ENCODE measurements around the gene TCTN3.
"Not testable (repeated sequence)": the region's sequence is repeated elsewhere in the genome, so short reads cannot be mapped to it uniquely, and the experiment has no call there.

The TCTN3 gene, protein sequence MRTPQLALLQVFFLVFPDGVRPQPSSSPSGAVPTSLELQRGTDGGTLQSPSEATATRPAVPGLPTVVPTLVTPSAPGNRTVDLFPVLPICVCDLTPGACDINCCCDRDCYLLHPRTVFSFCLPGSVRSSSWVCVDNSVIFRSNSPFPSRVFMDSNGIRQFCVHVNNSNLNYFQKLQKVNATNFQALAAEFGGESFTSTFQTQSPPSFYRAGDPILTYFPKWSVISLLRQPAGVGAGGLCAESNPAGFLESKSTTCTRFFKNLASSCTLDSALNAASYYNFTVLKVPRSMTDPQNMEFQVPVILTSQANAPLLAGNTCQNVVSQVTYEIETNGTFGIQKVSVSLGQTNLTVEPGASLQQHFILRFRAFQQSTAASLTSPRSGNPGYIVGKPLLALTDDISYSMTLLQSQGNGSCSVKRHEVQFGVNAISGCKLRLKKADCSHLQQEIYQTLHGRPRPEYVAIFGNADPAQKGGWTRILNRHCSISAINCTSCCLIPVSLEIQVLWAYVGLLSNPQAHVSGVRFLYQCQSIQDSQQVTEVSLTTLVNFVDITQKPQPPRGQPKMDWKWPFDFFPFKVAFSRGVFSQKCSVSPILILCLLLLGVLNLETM

GRCh38 chr10:95693668-95694534 is at the start of gene TCTN3:
TCTN3 (minus strand) TSS chr10:95693927; CDS start chr10:95693899, 28 bp downstream.
- peak; percentile 99 for DNase-seq

DNA sequence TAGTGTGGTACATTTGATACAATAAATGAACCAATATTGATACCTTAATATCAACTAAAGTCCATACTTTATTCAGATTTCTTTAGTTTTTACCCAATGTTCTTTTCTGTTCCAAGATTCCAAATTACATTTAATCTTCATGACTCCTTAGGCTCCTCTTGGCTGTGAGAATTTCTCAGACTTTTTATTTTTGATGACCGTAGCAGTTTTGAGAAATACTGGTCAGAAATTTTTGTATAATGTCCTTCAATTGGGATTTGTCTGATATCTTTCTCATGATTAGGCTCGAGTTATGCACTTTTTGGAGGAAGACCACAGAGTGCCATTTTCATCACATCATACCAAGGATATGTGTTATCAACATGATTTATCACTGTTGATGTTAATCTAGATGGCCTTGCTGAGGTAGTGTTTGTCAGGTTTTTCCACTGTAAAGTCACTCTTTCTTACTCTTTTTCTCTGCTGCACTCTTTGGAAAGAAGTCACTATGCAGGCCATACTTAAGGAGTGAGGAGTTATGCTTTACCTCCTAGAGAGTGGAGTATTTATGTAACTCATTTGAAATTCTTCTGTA is 49.3 kb upstream of the TCTN3 start:
- DNase-seq, result no peak

DNA sequence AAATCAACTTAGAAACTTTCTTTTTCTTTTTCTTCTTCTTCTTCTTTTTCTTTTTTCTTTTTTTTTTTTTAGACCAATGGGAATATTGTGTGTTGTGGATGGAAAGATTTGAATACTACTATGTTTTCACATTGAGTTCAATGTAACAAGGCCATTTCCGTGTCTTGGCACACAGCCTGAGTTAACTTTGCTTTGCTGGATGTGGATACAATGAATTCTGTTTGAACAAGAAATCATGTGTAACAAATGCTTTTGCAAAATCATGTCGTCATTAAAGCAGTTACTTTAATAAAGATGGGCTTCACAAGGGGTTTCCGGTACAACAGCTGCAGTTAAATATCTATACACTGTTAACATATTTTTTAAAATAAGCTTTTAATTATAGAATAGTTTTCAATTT is 48.8 kb upstream of the TCTN3 start:
- DNase-seq, result peak; percentile 85

- peak; percentile 58 for DNase-seq
These were observed 48.2 kb upstream of the TCTN3 start for GRCh38 chr10:95741807-95742467.

DNA sequence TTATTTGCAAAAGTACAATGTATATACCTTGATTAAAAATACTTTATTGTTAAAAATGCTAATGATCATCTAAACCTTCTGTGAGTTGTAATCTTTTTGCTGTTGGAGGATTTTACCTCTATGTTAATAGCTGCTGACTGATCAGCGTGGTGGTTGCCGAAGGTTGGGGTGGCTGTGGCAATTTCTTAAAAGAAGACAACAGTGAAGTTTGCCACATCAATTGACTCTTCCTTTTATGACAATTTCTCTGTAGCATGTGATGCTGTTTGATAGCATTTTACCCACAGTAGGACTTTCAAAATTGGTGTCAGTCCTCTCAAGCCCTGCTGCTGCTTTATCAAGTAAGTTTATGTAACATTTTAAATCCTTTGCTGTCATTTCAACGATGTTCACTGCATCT is 45.3 kb upstream of the TCTN3 start:
- DNase-seq, result no peak

GRCh38 chr10:95732907-95733306 is 39.2 kb upstream of the TCTN3 start:
- DNase-seq, result not testable (repeated sequence)

GRCh38 chr10:95730233-95730632 is 36.5 kb upstream of the TCTN3 start:
- no peak for DNase-seq

GRCh38 chr10:95729323-95730055 is 35.8 kb upstream of the TCTN3 start:
- no peak for DNase-seq

- no peak for DNase-seq
These were observed 34.8 kb upstream of the TCTN3 start for GRCh38 chr10:95728526-95728925.

DNA sequence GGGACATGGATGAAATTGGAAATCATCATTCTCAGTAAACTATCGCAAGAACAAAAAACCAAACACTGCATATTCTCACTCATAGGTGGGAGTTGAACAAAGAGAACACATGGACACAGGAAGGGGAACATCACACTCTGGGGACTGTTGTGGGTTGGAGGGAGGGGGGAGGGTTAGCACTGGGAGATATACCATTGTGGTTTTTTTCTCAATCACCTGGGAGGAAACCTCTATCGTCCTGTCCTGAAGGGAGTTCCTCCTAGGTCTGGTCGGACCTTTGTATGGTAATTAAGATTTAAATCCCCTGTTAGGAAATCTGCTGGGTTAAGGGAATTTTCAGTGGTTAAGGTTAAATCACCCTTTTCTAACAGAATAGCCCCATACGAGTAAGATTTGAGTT is 28.8 kb upstream of the TCTN3 start:
- DNase-seq, result not testable (repeated sequence)

DNA sequence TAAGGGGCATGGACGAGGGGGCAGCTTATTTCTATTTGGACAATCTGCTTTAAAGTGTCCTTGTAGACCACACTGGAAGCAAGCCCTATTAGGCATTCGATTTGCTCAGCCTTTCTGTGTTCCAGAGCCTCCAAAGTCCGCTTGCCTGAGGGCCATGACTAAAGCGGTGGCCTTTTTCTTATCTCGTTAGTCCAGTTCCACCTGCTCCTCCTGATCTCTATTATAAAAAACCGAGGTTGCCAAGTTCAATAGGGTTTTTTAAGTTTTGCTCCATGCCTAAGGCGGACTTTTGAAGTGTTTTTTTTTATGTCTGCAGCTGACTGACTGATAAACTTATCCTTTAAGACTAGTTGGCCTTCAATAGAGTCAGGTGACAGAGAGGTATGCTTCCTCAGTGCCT is 27.0 kb upstream of the TCTN3 start:
- not testable (repeated sequence) for DNase-seq

- no peak for DNase-seq
These were observed 23.1 kb upstream of the TCTN3 start for GRCh38 chr10:95716866-95717265.

DNA sequence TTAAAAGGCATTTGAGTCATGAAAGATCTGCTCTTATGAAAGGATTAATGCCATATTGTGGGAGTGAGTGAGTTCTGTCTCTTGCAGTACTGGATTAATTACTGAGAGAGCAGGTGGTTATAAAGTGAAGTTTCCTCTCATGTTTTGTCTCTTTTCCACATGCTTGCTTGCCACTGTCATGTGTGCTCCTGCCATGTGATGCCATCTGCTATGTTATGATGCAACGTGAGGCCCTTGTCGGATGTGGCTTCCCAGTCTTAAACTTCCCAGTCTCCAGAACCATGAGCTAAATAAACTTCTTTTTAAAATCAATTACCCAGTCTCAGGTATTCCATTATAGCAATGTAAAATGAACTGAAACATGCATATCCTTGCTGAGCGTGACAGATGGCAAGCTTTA is 22.7 kb upstream of the TCTN3 start:
- DNase-seq, result no peak

GRCh38 chr10:95711492-95711891 is 17.8 kb upstream of the TCTN3 start:
- no peak for DNase-seq

DNA sequence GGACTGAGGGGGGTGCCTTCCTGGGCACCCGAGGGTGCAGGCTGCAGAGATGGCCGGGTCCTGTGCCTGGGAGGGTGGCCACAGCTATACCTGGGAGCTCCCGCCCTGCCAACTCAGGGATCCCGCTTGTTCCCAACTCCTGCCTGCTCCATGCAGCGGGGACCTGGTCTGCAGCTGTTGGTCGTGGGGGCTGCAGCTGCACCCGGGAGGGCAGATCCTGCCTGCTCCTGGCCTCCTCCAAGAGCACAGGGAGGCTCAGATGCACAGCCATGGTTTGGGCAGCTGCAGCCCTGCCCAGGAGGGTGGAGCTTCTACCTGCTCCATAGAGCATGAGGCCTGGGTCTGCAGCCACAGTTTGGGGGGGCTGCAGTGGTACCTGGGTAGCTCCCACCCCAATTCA is 13.3 kb upstream of the TCTN3 start:
- no peak for DNase-seq

DNA sequence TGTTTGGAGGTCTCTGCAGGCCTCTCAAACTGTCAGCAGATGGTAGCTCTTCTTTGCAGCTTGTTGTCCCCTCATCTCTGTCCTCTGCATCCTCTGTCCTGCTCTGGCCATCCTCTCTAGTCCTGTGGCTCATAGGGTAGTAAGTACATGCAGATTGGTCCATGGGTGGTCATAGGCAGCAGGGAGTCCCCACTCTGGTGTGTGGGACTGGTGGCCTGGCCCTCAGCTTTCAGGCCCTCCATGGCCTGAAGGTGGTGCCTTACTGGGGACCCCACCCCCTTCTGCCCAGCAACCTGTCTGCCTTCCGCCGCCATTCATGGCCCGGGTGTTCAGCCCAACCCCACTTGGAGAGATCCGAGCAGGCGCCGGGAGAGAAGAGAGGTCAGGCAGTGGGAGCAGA is 12.8 kb upstream of the TCTN3 start:
- DNase-seq, result no peak

DNA sequence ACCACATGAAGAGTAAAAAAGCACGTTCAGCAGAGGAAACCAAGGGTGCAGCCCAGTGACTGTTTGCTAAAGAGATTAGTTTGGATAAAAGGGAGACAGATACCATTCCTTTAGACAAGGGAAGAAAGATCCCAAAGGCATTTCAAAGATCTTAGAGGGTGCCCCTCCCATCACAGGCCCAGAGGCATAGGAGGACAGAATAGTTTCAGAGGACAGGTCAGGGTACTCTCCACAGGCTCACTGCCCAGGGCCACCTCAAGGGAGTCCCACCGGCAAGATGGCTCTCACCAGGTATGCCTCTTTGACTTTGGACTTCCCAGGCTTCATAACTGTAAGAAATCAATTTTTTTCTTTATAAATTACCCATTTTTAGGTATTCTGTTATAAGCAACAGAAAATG is 4.7 kb upstream of the TCTN3 start:
- no peak for DNase-seq

DNA sequence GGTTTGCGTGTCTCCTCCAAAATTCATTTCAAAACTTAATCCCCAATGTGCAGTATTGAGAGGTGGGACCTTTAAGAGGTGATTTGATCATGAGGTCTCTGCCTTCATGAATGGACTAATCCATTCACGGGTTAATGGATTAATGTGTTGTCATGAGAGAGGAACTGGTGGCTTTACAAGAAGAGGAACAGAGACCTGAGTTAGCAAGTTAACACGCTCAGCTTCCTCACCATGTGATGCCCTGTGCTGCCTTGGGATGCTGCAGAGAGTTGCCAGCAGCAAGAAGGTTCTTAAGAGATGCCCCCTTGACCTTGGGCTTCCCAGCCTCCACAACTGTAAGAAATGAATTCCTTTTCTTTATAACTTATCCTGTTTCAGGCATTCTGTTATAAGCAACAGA is 3.7 kb upstream of the TCTN3 start:
- DNase-seq, result no peak

DNA sequence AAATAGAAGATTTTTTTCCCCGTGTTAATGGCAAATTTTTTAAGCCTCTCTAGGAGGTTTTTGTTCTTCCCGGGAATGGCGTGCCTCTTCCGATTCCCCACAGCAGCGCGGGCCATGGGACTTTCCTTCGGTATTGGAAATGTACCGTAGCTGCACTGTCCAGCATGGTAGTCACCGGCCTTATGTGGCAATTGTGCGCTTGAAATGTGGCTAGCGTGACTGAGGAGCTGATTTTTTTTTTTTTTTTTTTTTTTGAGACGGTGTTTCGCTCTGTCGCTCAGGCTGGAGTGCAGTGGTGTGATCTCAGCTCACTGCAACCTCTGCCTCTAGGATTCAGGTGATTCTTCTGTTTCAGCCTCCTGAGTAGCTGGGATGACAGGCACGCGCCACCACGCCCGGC is 938 bp upstream of the TCTN3 start:
- no peak for DNase-seq

- no peak for DNase-seq
These were observed 558 bp downstream of the TCTN3 start for GRCh38 chr10:95693071-95693667.

DNA sequence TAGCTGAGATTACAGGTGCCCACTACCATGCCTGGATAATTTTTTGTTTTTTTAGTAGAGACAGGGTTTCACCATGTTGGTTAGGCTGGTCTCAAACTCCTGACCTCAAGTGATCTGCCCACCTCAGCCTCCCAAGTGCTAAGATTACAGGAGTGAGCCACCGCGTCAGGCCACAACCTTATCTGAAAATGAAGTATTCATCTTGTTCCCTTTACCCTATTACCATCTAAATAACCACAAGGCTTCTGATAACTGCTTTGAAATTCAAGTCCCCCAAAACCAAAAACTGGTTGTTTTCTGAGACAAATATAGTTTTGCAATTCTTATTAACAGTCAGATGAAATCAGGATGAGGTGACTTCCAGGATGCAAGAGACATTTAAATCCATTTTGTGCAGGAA is 2.4 kb downstream of the TCTN3 start:
- DNase-seq, result no peak

GRCh38 chr10:95688648-95689047 is 5.1 kb downstream of the TCTN3 start:
- no peak for DNase-seq

All from DMS153 (cell line).